HCT116 (cell line): ENCODE measurements around the gene NDUFC2. TPM values are rescaled to one million over a fixed set of nuclear protein-coding genes. Genes with fewer than 3 reads are reported as not detected.

ENCODE experiments used
- ATAC-seq: fragments of 200-7000 bp; cut with Tn5 transposase; 2 replicates; pipeline ENCODE4 v1.9.1; 2020; ENCODE audit warnings: mild to moderate bottlenecking, moderate library complexity
- BruUV-seq: library from RNA; stranded (reverse); fragments of 400-500 nt; replicated peaks from 2 replicates; lab custom pipeline; 2021; lab: Mats Ljungman, UMichigan
- CTCF ChIA-PET: fragments of 300-600 bp; sonication (Branson Sonifier 250); formaldehyde crosslinking; loops from one replicate; lab custom pipeline; 2021; ENCODE audit warnings: antibody characterized with exemption; lab: Charles Lee
- POLR2A ChIA-PET: fragments of 300-600, 350-600 bp; sonication (Branson Sonifier 250); formaldehyde crosslinking; loops from one replicate; lab custom pipeline; 2021; ENCODE audit warnings: antibody characterized with exemption; lab: Charles Lee
- RAD21 ChIA-PET, 2 experiments: fragments of 300-600 bp; sonication (Branson Sonifier 250); formaldehyde crosslinking; loops; one replicate each; lab custom pipeline; 2023; ENCODE audit warnings: low total read pairs in 2 of 2; ENCODE audit not compliant: uncharacterized antibody in 2 of 2, unreplicated experiment in 2 of 2, low non-redundant PET in 1 of 2; lab: Charles Lee
- DNase-seq: peaks from one replicate; pipeline ENCODE4 v3.0.0-alpha.2; 2010; ENCODE audit warnings: low read depth, low spot score
- H2AFZ ChIP-seq: fragments of 200-600 bp; shearing (Covaris generic), sonication (generic); 2 replicates; pipeline ENCODE4 v1.6.1; 2017; ENCODE audit warnings: low read depth, mixed run types, mixed read lengths, antibody characterized with exemption, low read length; ENCODE audit not compliant: poor library complexity, severe bottlenecking
- H3K27ac ChIP-seq: 2 replicates; pipeline ENCODE4 v1.5.1; 2012; ENCODE audit warnings: low read depth, low read length
- H3K27me3 ChIP-seq: fragments of 200-600 bp; sonication (generic); 2 replicates; pipeline ENCODE4 v1.6.1; 2016; ENCODE audit warnings: mixed run types, low read length, mixed read lengths; ENCODE audit not compliant: insufficient read depth
- H3K36me3 ChIP-seq, 2 experiments: fragments of 200-500 bp in 1 of 2; fragments of 200-600 bp in 1 of 2; sonication (Bioruptor generic) in 1 of 2; sonication (generic) in 1 of 2; 2 replicates each; pipeline versions ENCODE4 v1.5.1 to v1.6.1; 2014 to 2016; ENCODE audit warnings: low read length in 2 of 2, inconsistent platforms in 1 of 2, mixed read lengths in 1 of 2, mixed run types in 1 of 2; ENCODE audit not compliant: insufficient read depth in 2 of 2, control insufficient read depth in 1 of 2
- H3K4me1 ChIP-seq, 2 experiments: fragments of 200-600 bp in 1 of 2; sonication (generic) in 1 of 2; 2 replicates each; pipeline versions ENCODE4 v1.5.1 to v1.6.1; 2012 to 2017; ENCODE audit warnings: low read length in 2 of 2, inconsistent platforms in 1 of 2, mild to moderate bottlenecking in 1 of 2, mixed read lengths in 1 of 2, mixed run types in 1 of 2, moderate library complexity in 1 of 2; ENCODE audit not compliant: insufficient read depth in 2 of 2, control insufficient read depth in 1 of 2
- H3K4me2 ChIP-seq: fragments of 200-600 bp; sonication (generic); 2 replicates; pipeline ENCODE4 v1.6.1; 2017; ENCODE audit warnings: mixed run types, low read length, mixed read lengths
- H3K4me3 ChIP-seq, 2 experiments: fragments of 200-600 bp in 1 of 2; sonication (generic) in 1 of 2; replicated peaks in 1 of 2; 2 replicates each; pipeline ENCODE4 v1.5.1; 2011 to 2016; ENCODE audit warnings: low read length in 2 of 2, control low read depth in 1 of 2, low read depth in 1 of 2, mild to moderate bottlenecking in 1 of 2, mixed read lengths in 1 of 2, mixed run types in 1 of 2
- H3K79me2 ChIP-seq: fragments of 200-600 bp; sonication (generic); 2 replicates; pipeline ENCODE4 v1.6.1; 2017; ENCODE audit warnings: mild to moderate bottlenecking, mixed run types, low read length, moderate library complexity, mixed read lengths; ENCODE audit not compliant: insufficient read depth
- H3K9ac ChIP-seq: fragments of 200-600 bp; sonication (generic); 2 replicates; pipeline ENCODE4 v1.6.1; 2016; ENCODE audit warnings: low read length, mixed read lengths
- H3K9me2 ChIP-seq: fragments of 200-600 bp; sonication (generic), shearing (Covaris generic); 2 replicates; pipeline ENCODE4 v1.6.1; 2017; ENCODE audit warnings: mixed run types, mild to moderate bottlenecking, moderate library complexity; ENCODE audit not compliant: insufficient read depth
- H3K9me3 ChIP-seq, 2 experiments: fragments of 200-500 bp in 1 of 2; fragments of 200-600 bp in 1 of 2; sonication (Bioruptor generic) in 1 of 2; sonication (generic) in 1 of 2; 2 replicates each; pipeline ENCODE4 v1.6.1; 2014 to 2017; ENCODE audit warnings: low read length in 2 of 2, mixed read lengths in 2 of 2, inconsistent platforms in 1 of 2, low read depth in 1 of 2, mild to moderate bottlenecking in 1 of 2, mixed run types in 1 of 2, moderate library complexity in 1 of 2; ENCODE audit not compliant: control insufficient read depth in 1 of 2, insufficient read depth in 1 of 2
- H4K20me1 ChIP-seq: fragments of 200-600 bp; sonication (generic), shearing (Covaris generic); 2 replicates; pipeline ENCODE4 v1.6.1; 2017; ENCODE audit warnings: mixed run types, mild to moderate bottlenecking, moderate library complexity; ENCODE audit not compliant: insufficient read depth
- ATF3 ChIP-seq: IDR thresholded peaks from 2 replicates; pipeline ENCODE4 v1.6.1; 2012
- CEBPB ChIP-seq: IDR thresholded peaks from 2 replicates; pipeline ENCODE4 v1.6.1; 2012; ENCODE audit warnings: low read depth
- CTCF ChIP-seq, 3 experiments: fragments of 200-600 bp in 1 of 3; sonication (generic) in 1 of 3; IDR thresholded peaks in 2 of 3; conservative IDR thresholded peaks in 1 of 3; 2 replicates each; pipeline ENCODE4 v1.5.1; 2012 to 2017; ENCODE audit warnings: low read depth in 2 of 3, low read length in 2 of 3, antibody characterized with exemption in 1 of 3, borderline replicate concordance in 1 of 3, control low read depth in 1 of 3, mild to moderate bottlenecking in 1 of 3, mixed read lengths in 1 of 3, mixed run types in 1 of 3, moderate library complexity in 1 of 3; ENCODE audit not compliant: insufficient read depth in 1 of 3
- EGR1 ChIP-seq: IDR thresholded peaks from 2 replicates; pipeline ENCODE4 v1.6.1; 2012; ENCODE audit warnings: low read depth
- ELF1 ChIP-seq: IDR thresholded peaks from 2 replicates; pipeline ENCODE4 v1.6.1; 2012; ENCODE audit warnings: low read depth, borderline replicate concordance
- EZH2 ChIP-seq: fragments of 200-600 bp; sonication (generic); IDR thresholded peaks from 2 replicates; pipeline ENCODE4 v1.6.1; 2017; ENCODE audit warnings: antibody characterized with exemption, mixed run types
- EZH2phosphoT487 ChIP-seq: fragments of 200-600 bp; IDR thresholded peaks from 2 replicates; pipeline ENCODE4 v1.6.1; 2018; ENCODE audit warnings: antibody characterized with exemption, borderline replicate concordance
- RAD21 ChIP-seq: IDR thresholded peaks from 2 replicates; pipeline ENCODE4 v1.6.1; 2012; ENCODE audit warnings: low read depth, mild to moderate bottlenecking
- SIN3A ChIP-seq: IDR thresholded peaks from 2 replicates; pipeline ENCODE4 v1.6.1; 2012; ENCODE audit warnings: low read depth
- SP1 ChIP-seq: IDR thresholded peaks from 2 replicates; pipeline ENCODE4 v1.6.1; 2012; ENCODE audit warnings: low read depth
- SRF ChIP-seq: IDR thresholded peaks from 2 replicates; pipeline ENCODE4 v1.6.1; 2012; ENCODE audit warnings: low read depth
- TCF7L2 ChIP-seq: IDR thresholded peaks from 2 replicates; pipeline ENCODE4 v1.7.0; 2011; ENCODE audit warnings: borderline replicate concordance, inconsistent platforms; ENCODE audit not compliant: insufficient read depth, insufficient read length; ENCODE audit errors: extremely low read depth
- YY1 ChIP-seq: IDR thresholded peaks from 2 replicates; pipeline ENCODE4 v1.6.1; 2011; ENCODE audit warnings: low read length, low read depth, moderate library complexity, mild to moderate bottlenecking; ENCODE audit not compliant: insufficient replicate concordance; ENCODE audit errors: extremely low read depth
- ZFX ChIP-seq: fragments of 450-650 bp; IDR thresholded peaks from 2 replicates; pipeline ENCODE4 v1.6.1; 2017
- intact Hi-C: fragments of 100-400 bp; cut with micrococcal nuclease; formaldehyde crosslinking; loops from 2 replicates; pipeline ENCODE4 v1.10.0; 2022
- total RNA-seq: library from RNA; stranded (reverse); gene quantifications from one replicate; pipeline ENCODE4 v1.2.1, GENCODE V29; 2021; ENCODE audit not compliant: unreplicated experiment
- TF ChIP-seq, protein P1 (sequence below): IDR thresholded peaks from 2 replicates; pipeline ENCODE4 v1.6.1; 2011; ENCODE audit warnings: mild to moderate bottlenecking, low read length, moderate library complexity; ENCODE audit not compliant: insufficient replicate concordance; ENCODE audit errors: extremely low read depth
- TF ChIP-seq, protein P2 (sequence below): IDR thresholded peaks from 2 replicates; pipeline ENCODE4 v1.6.1; 2012

NDUFC2 gene
- total RNA-seq, 1 experiment from 2014 or later: 225 TPM

- TF ChIP-seq, protein P1, sequence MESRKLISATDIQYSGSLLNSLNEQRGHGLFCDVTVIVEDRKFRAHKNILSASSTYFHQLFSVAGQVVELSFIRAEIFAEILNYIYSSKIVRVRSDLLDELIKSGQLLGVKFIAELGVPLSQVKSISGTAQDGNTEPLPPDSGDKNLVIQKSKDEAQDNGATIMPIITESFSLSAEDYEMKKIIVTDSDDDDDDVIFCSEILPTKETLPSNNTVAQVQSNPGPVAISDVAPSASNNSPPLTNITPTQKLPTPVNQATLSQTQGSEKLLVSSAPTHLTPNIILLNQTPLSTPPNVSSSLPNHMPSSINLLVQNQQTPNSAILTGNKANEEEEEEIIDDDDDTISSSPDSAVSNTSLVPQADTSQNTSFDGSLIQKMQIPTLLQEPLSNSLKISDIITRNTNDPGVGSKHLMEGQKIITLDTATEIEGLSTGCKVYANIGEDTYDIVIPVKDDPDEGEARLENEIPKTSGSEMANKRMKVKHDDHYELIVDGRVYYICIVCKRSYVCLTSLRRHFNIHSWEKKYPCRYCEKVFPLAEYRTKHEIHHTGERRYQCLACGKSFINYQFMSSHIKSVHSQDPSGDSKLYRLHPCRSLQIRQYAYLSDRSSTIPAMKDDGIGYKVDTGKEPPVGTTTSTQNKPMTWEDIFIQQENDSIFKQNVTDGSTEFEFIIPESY: no peak
- TF ChIP-seq SIN3A: no peak
Observed at GRCh38 chr11:78040691-78041379, 38.8 kb downstream of the NDUFC2 start (continued).

- CTCF ChIA-PET: interaction anchor here (0.9 kb wide), 1 partner anchor 8 kb away, joined by 3 read pairs; no protein-coding TSS in a partner anchor
- TSS peak; percentile 67 for BruUV-seq
- Histone ChIP-seq H4K20me1 (no peaks in the 10 kb centered on the region), H3K9me2 (no peaks in the 10 kb centered on the region), H3K79me2 (no peaks in the 10 kb centered on the region), H2AFZ (peak overlapping the region; percentile 86), H3K27me3 (no peaks in the 10 kb centered on the region), H3K27ac (peak overlapping the region; percentile 85), H3K9ac (peak overlapping the region; percentile 54), H3K36me3 (no peaks in the 10 kb centered on the region), H3K9me3 (no peaks in the 10 kb centered on the region), H3K4me1 (peaks cover 33 to 48% of the 10 kb centered on the region in 2 experiments), H3K4me3 (peak overlapping the region; percentile 28 to 48), H3K4me2 (peak overlapping the region; percentile 78)
- RAD21 ChIA-PET: no interaction called here
- intact Hi-C loops: no loop called here
- POLR2A ChIA-PET: interaction anchor here (0.6 to 2.6 kb wide), 3 partner anchors 9 to 1148 kb away, joined by 3 to 14 read pairs (median 13); partner anchors contain the start of gene INTS4
- ATAC-seq (peak; percentile 57), DNase-seq (no peak)
- no peak for TF ChIP-seq RAD21
- no peak for TF ChIP-seq ZFX
- no peak; the same call in 1 of the 2 replicates for TF ChIP-seq ELF1
- no peak for TF ChIP-seq EZH2
- TF ChIP-seq EZH2phosphoT487: no peak
- peak; percentile 23 for TF ChIP-seq TCF7L2
- no peak for TF ChIP-seq EGR1
- no peak for TF ChIP-seq CTCF (IDR thresholded peaks at IDR 0.05 in 2 of 3, conservative IDR thresholded peaks at IDR 0.05 in 1 of 3; ENCODE audit: borderline replicate concordance in 1 of 3, insufficient read depth in 1 of 3, low read depth in 2 of 3, low read length in 2 of 3)
- TF ChIP-seq SP1: peak; percentile 60
- TF ChIP-seq, protein P2, sequence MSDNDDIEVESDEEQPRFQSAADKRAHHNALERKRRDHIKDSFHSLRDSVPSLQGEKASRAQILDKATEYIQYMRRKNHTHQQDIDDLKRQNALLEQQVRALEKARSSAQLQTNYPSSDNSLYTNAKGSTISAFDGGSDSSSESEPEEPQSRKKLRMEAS: peak; percentile 9; the same call in 1 of the 2 replicates
- peak; percentile 68 for TF ChIP-seq YY1
- no peak for TF ChIP-seq CEBPB
- no peak for TF ChIP-seq ATF3
- TF ChIP-seq, protein P1: no peak
- no peak for TF ChIP-seq SRF
Observed at GRCh38 chr11:78039919-78040671, 39.6 kb downstream of the NDUFC2 start.
